Loucy (cell line): ENCODE measurements around the gene FAM222A.

Experiments used
- H2AFZ ChIP-seq: fragments of 200-600 bp; sonication (generic); 2 replicates; pipeline ENCODE4 v1.6.0; 2016; ENCODE audit warnings: antibody characterized with exemption, mild to moderate bottlenecking, low read length, moderate library complexity
- H3F3A ChIP-seq: fragments of 200-600 bp; 2 replicates; pipeline ENCODE4 v1.6.0; 2016; ENCODE audit warnings: antibody characterized with exemption, low read depth, mild to moderate bottlenecking
- H3K27me3 ChIP-seq: fragments of 200-600 bp; sonication (generic); 2 replicates; pipeline ENCODE4 v1.6.1; 2014; ENCODE audit warnings: low read length, mild to moderate bottlenecking; ENCODE audit not compliant: insufficient read depth, poor library complexity, severe bottlenecking
- H3K36me3 ChIP-seq: fragments of 200-600 bp; sonication (generic); 2 replicates; pipeline ENCODE4 v1.6.1; 2016; ENCODE audit warnings: low read length; ENCODE audit not compliant: insufficient read depth
- H3K4me1 ChIP-seq: fragments of 200-600 bp; sonication (generic); 2 replicates; pipeline ENCODE4 v1.5.1; 2014; ENCODE audit warnings: low read length, mild to moderate bottlenecking; ENCODE audit not compliant: insufficient read depth, poor library complexity, severe bottlenecking
- H3K4me2 ChIP-seq: fragments of 200-600 bp; sonication (generic); 2 replicates; pipeline ENCODE4 v1.6.0; 2014; ENCODE audit warnings: antibody characterized with exemption, low read length, low read depth, mild to moderate bottlenecking; ENCODE audit not compliant: poor library complexity, severe bottlenecking
- H3K4me3 ChIP-seq: fragments of 200-600 bp; sonication (generic); 2 replicates; pipeline ENCODE4 v1.5.1; 2014; ENCODE audit warnings: low read length, mild to moderate bottlenecking, mixed read lengths; ENCODE audit not compliant: poor library complexity, severe bottlenecking
- H3K79me2 ChIP-seq: fragments of 200-600 bp; sonication (generic); 2 replicates; pipeline ENCODE4 v1.6.1; 2014; ENCODE audit warnings: low read length; ENCODE audit not compliant: insufficient read depth
- H3K9ac ChIP-seq: fragments of 200-600 bp; sonication (generic); 2 replicates; pipeline ENCODE4 v1.6.0; 2014; ENCODE audit warnings: mild to moderate bottlenecking, low read depth, low read length, moderate library complexity; ENCODE audit not compliant: poor library complexity, severe bottlenecking
- H3K9me2 ChIP-seq: fragments of 200-600 bp; sonication (generic); replicated peaks from 2 replicates; pipeline ENCODE4 v1.6.1; 2016; ENCODE audit warnings: low read depth, low read length, mixed read lengths
- H3K9me3 ChIP-seq: fragments of 200-600 bp; sonication (generic); 2 replicates; pipeline ENCODE4 v1.6.1; 2014; ENCODE audit warnings: mild to moderate bottlenecking, antibody characterized with exemption, low read length, low read depth; ENCODE audit not compliant: insufficient read depth
- H4K20me1 ChIP-seq: fragments of 200-600 bp; sonication (generic); 2 replicates; pipeline ENCODE4 v1.6.0; 2014; ENCODE audit warnings: antibody characterized with exemption, low read length, mild to moderate bottlenecking; ENCODE audit not compliant: insufficient read depth, poor library complexity, severe bottlenecking
- EZH2phosphoT487 ChIP-seq: fragments of 200-600 bp; IDR thresholded peaks from 2 replicates; pipeline ENCODE4 v1.6.1; 2018; ENCODE audit warnings: antibody characterized with exemption, mild to moderate bottlenecking, moderate library complexity, borderline replicate concordance
- TF ChIP-seq, protein P1 (sequence below): fragments of 200-600 bp; sonication (generic); conservative IDR thresholded peaks from 2 replicates; pipeline ENCODE4 v1.5.1; 2014; ENCODE audit warnings: mild to moderate bottlenecking, antibody characterized with exemption, low read length

Gene FAM222A

DNA sequence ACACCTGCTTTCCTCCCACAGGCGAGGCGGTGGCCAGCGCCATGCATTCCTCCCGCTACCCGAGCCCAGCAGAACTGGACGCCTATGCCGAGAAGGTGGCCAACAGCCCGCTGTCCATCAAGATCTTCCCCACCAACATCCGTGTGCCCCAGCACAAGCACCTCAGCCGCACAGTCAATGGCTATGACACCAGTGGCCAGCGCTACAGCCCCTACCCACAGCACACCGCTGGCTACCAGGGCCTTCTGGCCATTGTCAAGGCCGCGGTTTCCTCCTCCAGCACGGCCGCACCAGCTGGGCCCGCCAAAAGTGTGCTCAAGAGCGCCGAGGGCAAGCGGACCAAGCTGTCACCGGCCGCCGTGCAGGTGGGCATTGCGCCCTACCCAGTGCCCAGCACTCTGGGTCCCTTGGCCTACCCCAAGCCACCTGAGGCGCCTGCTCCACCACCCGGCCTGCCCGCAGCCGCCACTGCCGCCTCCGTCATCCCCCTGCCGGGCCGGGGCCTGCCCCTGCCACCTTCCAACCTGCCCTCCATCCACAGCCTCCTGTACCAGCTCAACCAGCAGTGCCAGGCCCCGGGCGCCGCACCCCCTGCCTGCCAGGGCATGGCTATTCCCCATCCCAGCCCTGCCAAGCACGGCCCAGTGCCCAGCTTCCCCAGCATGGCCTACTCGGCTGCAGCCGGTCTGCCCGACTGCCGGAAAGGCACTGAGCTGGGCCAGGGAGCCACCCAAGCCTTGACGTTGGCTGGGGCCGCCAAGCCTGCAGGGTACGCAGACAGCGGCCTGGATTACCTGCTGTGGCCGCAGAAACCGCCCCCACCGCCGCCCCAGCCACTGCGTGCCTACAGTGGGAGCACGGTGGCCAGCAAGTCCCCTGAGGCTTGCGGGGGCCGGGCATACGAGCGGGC lies 54.6 kb downstream of the FAM222A start:
- TF ChIP-seq EZH2phosphoT487: no peak
- TF ChIP-seq, protein P1, sequence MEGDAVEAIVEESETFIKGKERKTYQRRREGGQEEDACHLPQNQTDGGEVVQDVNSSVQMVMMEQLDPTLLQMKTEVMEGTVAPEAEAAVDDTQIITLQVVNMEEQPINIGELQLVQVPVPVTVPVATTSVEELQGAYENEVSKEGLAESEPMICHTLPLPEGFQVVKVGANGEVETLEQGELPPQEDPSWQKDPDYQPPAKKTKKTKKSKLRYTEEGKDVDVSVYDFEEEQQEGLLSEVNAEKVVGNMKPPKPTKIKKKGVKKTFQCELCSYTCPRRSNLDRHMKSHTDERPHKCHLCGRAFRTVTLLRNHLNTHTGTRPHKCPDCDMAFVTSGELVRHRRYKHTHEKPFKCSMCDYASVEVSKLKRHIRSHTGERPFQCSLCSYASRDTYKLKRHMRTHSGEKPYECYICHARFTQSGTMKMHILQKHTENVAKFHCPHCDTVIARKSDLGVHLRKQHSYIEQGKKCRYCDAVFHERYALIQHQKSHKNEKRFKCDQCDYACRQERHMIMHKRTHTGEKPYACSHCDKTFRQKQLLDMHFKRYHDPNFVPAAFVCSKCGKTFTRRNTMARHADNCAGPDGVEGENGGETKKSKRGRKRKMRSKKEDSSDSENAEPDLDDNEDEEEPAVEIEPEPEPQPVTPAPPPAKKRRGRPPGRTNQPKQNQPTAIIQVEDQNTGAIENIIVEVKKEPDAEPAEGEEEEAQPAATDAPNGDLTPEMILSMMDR: no peak
- no peaks in the 10 kb centered on the region for H3K9me3 ChIP-seq
- H2AFZ ChIP-seq: no peak overlapping the region
- no peaks in the 10 kb centered on the region for H3K79me2 ChIP-seq
- H3F3A ChIP-seq: no peaks in the 10 kb centered on the region
- H3K4me3 ChIP-seq: no peak overlapping the region
- H3K36me3 ChIP-seq: no peaks in the 10 kb centered on the region
- no peaks in the 10 kb centered on the region for H3K9me2 ChIP-seq
- H3K4me1 ChIP-seq: no peaks in the 10 kb centered on the region
- no peak overlapping the region for H3K9ac ChIP-seq
- no peak overlapping the region for H3K4me2 ChIP-seq
- H3K27me3 ChIP-seq: no peaks in the 10 kb centered on the region
- no peaks in the 10 kb centered on the region for H4K20me1 ChIP-seq

DNA sequence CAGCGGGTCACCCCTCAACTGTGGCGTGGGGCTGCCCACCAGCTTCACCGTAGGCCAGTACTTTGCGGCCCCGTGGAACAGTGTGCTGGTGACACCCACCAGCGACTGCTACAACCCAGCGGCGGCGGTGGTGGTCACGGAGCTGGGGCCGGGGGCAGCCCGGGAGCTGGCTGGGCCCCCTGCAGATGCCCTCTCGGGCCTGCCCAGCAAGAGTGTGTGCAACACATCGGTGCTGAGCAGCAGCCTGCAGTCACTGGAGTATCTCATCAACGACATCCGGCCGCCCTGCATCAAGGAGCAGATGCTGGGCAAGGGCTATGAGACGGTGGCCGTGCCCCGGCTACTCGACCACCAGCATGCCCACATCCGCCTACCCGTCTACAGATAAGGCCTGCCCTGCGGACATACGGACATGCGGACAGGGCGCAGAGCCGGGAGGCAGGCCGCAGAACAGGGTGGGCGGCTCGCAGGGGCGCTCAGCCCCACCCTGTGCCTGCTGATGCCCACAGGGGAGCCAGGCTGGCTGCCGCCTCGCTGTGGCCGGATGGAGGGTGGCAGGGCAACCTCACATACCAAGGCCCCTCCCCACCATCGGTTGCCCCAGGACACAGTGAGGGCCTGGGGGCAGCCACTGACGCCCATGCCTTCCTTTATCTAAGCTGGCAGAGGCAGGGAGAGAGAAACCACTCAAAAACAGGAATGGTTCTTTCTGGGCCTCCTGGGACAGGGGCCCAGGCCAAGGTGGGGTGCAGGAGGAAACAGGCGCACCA lies 55.5 kb downstream of the FAM222A start:
- H3K4me2 ChIP-seq: no peak overlapping the region
- H3K9me3 ChIP-seq: no peaks in the 10 kb centered on the region
- H3K9ac ChIP-seq: no peak overlapping the region
- no peaks in the 10 kb centered on the region for H4K20me1 ChIP-seq
- no peaks in the 10 kb centered on the region for H3K9me2 ChIP-seq
- no peaks in the 10 kb centered on the region for H3F3A ChIP-seq
- no peak overlapping the region for H2AFZ ChIP-seq
- no peaks in the 10 kb centered on the region for H3K36me3 ChIP-seq
- H3K27me3 ChIP-seq: no peaks in the 10 kb centered on the region
- no peaks in the 10 kb centered on the region for H3K4me1 ChIP-seq
- no peak overlapping the region for H3K4me3 ChIP-seq
- no peaks in the 10 kb centered on the region for H3K79me2 ChIP-seq
- no peak for TF ChIP-seq EZH2phosphoT487
- TF ChIP-seq, protein P1: no peak

DNA sequence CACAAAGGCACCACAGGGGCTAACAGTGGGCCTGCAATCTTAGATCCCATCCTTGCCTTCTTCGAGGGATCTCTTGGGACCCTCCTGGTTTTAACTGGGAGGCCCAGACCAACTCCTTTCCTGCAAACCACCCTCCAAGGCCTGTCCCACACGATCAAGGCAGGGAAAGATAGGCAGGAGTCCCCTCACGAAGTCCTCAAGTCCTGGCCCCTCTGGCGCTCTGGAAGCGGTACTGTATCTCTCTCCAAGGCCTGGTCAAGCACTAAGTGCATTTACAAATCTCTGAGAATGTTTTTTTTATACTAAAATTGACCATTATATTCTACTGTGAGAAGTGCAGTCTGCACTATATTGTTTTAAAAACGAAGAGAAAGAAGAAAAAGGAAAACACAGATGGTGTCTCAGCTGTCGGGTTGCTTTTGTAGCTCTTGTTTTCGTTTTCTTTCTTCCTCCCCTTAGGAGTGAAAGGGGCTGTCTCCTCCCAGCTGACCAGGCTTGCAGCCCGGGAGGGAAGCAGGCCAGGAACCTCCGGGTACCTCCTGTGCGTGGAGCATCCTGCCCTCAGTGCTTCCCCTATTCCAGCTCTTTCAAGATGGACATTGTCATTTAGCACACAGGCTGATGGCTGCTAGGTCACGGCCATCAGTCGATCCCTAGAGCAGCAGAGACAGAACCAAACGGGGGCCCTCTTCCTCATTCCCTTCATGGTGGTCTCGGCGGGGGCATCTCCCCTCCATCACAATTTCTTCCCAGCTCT lies 56.7 kb downstream of the FAM222A start:
- H2AFZ ChIP-seq: no peak overlapping the region

More for the DNA sequence above, 56.7 kb downstream of the FAM222A start:
- no peaks in the 10 kb centered on the region for H3K9me3 ChIP-seq
- no peaks in the 10 kb centered on the region for H3F3A ChIP-seq
- no peak overlapping the region for H3K4me3 ChIP-seq
- TF ChIP-seq, protein P1: no peak
- no peak for TF ChIP-seq EZH2phosphoT487
- no peaks in the 10 kb centered on the region for H3K36me3 ChIP-seq
- H4K20me1 ChIP-seq: no peaks in the 10 kb centered on the region
- no peaks in the 10 kb centered on the region for H3K27me3 ChIP-seq
- no peak overlapping the region for H3K4me2 ChIP-seq
- H3K79me2 ChIP-seq: no peaks in the 10 kb centered on the region
- no peaks in the 10 kb centered on the region for H3K9me2 ChIP-seq
- no peaks in the 10 kb centered on the region for H3K4me1 ChIP-seq
- H3K9ac ChIP-seq: no peak overlapping the region
